ENCODE data around the gene RAET1G.
"Not testable (repeated sequence)": the region's sequence is repeated elsewhere in the genome, so short reads cannot be mapped to it uniquely, and the experiment has no call there.

RAET1G gene

DNA sequence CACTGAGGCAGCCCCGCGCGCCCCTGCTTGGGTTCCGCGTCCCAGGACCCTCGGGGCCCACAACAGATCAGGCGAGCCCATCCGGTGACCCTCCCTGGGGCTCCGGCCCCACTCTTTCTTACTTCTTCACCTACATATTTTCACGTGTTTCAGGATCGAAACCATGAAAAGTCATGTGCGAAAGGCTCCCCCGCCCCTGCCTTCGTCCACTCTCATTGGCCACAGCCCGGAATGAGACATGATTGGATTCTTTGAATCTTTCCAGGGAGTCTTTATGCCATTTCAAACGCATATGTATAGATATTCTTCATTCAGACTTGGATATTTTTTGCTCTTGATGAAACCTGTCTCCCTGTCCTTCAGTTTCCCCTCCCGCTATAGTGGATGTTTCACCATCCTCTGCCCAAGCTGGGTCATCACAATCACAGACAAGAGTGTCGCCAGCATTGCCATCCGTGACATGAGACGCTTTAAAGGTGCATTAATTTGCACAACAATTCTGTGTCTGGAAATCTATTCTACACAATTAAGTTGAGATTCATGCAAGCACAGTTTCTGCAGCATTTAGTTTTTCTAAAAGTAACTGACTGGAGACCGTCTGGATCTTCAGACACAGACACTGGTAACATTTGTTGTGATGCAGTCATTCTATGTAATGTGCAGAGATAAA is 32.2 kb upstream of the RAET1G start:
- H3K4me1 ChIP-seq (ENCODE audit: insufficient read depth, insufficient read length); H3K4me3 ChIP-seq (ENCODE audit: insufficient read length, low read depth); H3K36me3 ChIP-seq (ENCODE audit: insufficient read depth, insufficient read length, low read length); DNase-seq (ENCODE audit: low read depth, low spot score); H3K9me3 ChIP-seq (ENCODE audit: insufficient read depth, low read length); H3K9ac ChIP-seq (ENCODE audit: insufficient read length, low read depth): not testable (repeated sequence)
- peaks cover 82% of the 10 kb centered on the region for H3K27me3 ChIP-seq (ENCODE audit: insufficient read depth, insufficient read length)

DNA sequence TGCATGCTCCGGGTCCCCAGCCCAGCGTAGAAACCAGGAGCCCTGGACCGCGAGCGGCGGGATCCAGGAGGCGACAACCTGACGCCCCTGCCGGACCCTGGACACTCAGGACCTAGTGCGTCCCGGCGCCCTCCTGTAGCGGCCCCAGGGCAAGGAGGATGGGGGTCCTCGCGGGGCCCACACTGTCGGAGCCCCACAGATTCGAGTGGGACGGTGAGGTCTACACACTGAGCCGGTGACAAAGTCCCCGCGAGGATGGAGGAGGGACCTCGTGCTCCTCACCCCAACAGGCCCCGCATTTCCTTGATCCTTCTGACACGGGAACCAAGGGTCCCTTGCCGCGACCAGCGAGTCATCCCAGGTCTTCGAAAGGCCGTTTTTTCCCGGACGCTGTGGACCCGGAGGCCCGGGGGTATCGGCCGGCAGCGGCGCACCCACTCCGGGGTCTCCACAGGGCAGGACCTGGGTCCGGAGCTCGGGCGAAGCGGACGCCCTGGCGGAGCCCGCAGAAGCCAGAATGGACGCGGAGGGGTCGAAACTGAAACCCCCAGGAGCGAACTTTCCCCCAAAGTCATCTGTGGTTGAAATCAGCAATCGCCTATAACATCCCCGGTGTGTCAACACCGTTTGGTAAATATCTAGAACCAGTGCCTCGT is 31.5 kb upstream of the RAET1G start:
- not testable (repeated sequence) for H3K9ac ChIP-seq (ENCODE audit: insufficient read length, low read depth); H3K4me1 ChIP-seq (ENCODE audit: insufficient read depth, insufficient read length); H3K9me3 ChIP-seq (ENCODE audit: insufficient read depth, low read length); DNase-seq (ENCODE audit: low read depth, low spot score); H3K36me3 ChIP-seq (ENCODE audit: insufficient read depth, insufficient read length, low read length)
- Histone ChIP-seq H3K27me3 (ENCODE audit: insufficient read depth, insufficient read length) (peaks cover 85% of the 10 kb centered on the region), H3K4me3 (ENCODE audit: insufficient read length, low read depth) (peak overlapping the region; percentile 15)

DNA sequence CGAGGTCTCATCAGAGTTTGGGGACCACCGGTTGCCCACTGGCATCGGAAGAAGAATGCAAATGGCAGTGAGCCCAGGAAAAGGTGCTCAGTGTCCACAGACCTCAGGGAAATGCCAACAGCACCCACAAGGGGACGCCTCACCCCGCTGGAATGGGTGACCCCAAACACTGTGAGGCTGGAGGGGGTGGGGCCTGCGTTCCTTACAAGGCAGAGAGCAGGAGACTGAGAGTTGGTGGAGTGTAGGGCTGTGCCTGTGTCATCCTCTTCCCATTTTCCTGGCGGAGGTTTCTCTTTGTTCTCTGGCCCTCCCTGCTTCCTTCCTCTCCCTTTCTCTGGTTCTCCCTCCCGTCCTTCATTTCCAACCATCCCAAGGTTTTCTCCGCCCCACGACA is 31.0 kb upstream of the RAET1G start:
- H3K9ac ChIP-seq (ENCODE audit: insufficient read length, low read depth); H3K4me1 ChIP-seq (ENCODE audit: insufficient read depth, insufficient read length); DNase-seq (ENCODE audit: low read depth, low spot score); H3K36me3 ChIP-seq (ENCODE audit: insufficient read depth, insufficient read length, low read length); H3K9me3 ChIP-seq (ENCODE audit: insufficient read depth, low read length); H3K4me3 ChIP-seq (ENCODE audit: insufficient read length, low read depth): not testable (repeated sequence)
- H3K27me3 ChIP-seq (ENCODE audit: insufficient read depth, insufficient read length): peaks cover 79% of the 10 kb centered on the region

DNA sequence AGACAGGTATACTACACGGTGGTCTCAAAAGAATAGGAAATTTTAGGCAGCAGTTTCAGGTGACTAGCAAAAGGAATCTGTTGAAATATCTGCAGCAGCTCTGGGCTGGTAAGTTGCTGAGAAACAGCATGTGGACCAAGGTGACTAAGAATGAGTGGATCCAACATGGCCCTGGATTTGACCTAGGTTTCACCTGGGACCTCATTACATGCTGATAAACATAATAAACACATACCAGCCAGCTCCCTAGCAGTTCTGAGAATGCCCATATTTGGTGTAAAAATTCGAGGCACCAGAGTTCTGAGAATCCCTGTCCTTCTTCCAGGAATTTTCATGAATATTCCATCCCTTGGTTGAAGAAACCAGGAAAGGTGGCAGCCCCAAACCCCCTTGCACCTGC is 30.5 kb upstream of the RAET1G start:
- not testable (repeated sequence) for H3K4me3 ChIP-seq (ENCODE audit: insufficient read length, low read depth); H3K9ac ChIP-seq (ENCODE audit: insufficient read length, low read depth); H3K36me3 ChIP-seq (ENCODE audit: insufficient read depth, insufficient read length, low read length); H3K4me1 ChIP-seq (ENCODE audit: insufficient read depth, insufficient read length); DNase-seq (ENCODE audit: low read depth, low spot score); H3K9me3 ChIP-seq (ENCODE audit: insufficient read depth, low read length)
- H3K27me3 ChIP-seq (ENCODE audit: insufficient read depth, insufficient read length): peaks cover 80% of the 10 kb centered on the region

- Histone ChIP-seq H3K27me3 (ENCODE audit: insufficient read depth, insufficient read length) (peaks cover 68% of the 10 kb centered on the region), H3K4me1 (ENCODE audit: insufficient read depth, insufficient read length) (no peaks in the 10 kb centered on the region), H3K9ac (ENCODE audit: insufficient read length, low read depth) (no peak overlapping the region), H3K36me3 (ENCODE audit: insufficient read depth, insufficient read length, low read length) (no peaks in the 10 kb centered on the region), H3K9me3 (ENCODE audit: insufficient read depth, low read length) (no peaks in the 10 kb centered on the region), H3K4me3 (ENCODE audit: insufficient read length, low read depth) (no peak overlapping the region)
- DNase-seq (ENCODE audit: low read depth, low spot score): no peak
- TF ChIP-seq SUZ12 (IDR thresholded peaks at IDR 0.05; ENCODE audit: extremely low read depth, insufficient read depth, insufficient read length): no peak
- no peak for TF ChIP-seq ZNF274 (IDR thresholded peaks at IDR 0.05; ENCODE audit: low read depth, low read length)
- TF ChIP-seq YY1 (IDR thresholded peaks at IDR 0.05; ENCODE audit: insufficient read depth, insufficient read length): no peak
These were observed 28.7 kb upstream of the RAET1G start for GRCh38 chr6:149951626-149952025.

DNA sequence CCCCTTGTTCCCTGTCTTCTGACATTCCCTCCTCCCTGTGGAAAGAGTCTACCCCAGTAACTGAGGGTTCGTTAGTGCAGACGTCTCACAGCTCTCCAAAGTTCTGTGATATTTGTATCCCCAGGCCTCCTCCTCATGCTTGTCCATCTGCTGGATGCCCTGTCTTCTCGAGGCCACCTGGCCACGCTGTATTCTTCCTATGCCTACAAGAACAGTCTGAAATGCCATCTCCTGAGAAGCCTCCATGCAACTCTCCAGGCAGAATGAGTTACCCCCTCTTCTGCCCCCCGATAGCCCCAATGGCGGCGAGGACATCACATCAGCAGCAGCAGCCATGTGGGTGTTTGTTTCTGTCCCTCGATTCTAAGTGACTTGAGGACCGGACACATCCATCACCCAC is 28.2 kb upstream of the RAET1G start:
- DNase-seq (ENCODE audit: low read depth, low spot score): no peak
- no peak overlapping the region for H3K4me3 ChIP-seq (ENCODE audit: insufficient read length, low read depth)
- no peak overlapping the region for H3K9ac ChIP-seq (ENCODE audit: insufficient read length, low read depth)
- TF ChIP-seq ZNF274 (IDR thresholded peaks at IDR 0.05; ENCODE audit: low read depth, low read length): no peak
- no peak for TF ChIP-seq YY1 (IDR thresholded peaks at IDR 0.05; ENCODE audit: insufficient read depth, insufficient read length)
- TF ChIP-seq SUZ12 (IDR thresholded peaks at IDR 0.05; ENCODE audit: extremely low read depth, insufficient read depth, insufficient read length): no peak
- H3K4me1 ChIP-seq (ENCODE audit: insufficient read depth, insufficient read length): no peaks in the 10 kb centered on the region
- H3K27me3 ChIP-seq (ENCODE audit: insufficient read depth, insufficient read length): peaks cover 68% of the 10 kb centered on the region
- no peaks in the 10 kb centered on the region for H3K36me3 ChIP-seq (ENCODE audit: insufficient read depth, insufficient read length, low read length)
- H3K9me3 ChIP-seq (ENCODE audit: insufficient read depth, low read length): no peaks in the 10 kb centered on the region

DNA sequence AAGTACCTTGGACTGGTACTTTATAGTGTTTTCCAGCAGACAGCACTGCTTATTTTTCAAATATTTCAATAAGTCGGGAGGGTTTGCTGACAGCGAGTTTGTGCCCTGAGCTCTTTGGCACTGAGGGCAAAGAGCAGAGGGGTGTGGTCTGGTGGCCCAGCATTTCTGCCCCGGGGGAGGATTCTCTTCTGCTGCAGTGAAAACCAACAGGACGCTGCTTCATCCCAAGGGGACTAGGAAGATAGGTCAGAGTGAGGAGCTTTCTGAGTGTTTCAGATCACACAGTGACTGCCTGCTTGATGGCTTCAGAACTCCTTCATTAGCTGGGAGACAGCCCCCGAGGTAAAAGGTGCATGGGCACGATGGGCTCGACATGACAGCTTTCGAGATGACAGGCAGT is 27.5 kb upstream of the RAET1G start:
- DNase-seq (ENCODE audit: low read depth, low spot score): no peak
- Histone ChIP-seq H3K27me3 (ENCODE audit: insufficient read depth, insufficient read length) (peaks cover 61% of the 10 kb centered on the region), H3K36me3 (ENCODE audit: insufficient read depth, insufficient read length, low read length) (no peaks in the 10 kb centered on the region), H3K4me3 (ENCODE audit: insufficient read length, low read depth) (no peak overlapping the region), H3K9me3 (ENCODE audit: insufficient read depth, low read length) (no peaks in the 10 kb centered on the region), H3K4me1 (ENCODE audit: insufficient read depth, insufficient read length) (no peaks in the 10 kb centered on the region), H3K9ac (ENCODE audit: insufficient read length, low read depth) (no peak overlapping the region)
- TF ChIP-seq ZNF274 (IDR thresholded peaks at IDR 0.05; ENCODE audit: low read depth, low read length): no peak
- TF ChIP-seq SUZ12 (IDR thresholded peaks at IDR 0.05; ENCODE audit: extremely low read depth, insufficient read depth, insufficient read length): no peak
- no peak for TF ChIP-seq YY1 (IDR thresholded peaks at IDR 0.05; ENCODE audit: insufficient read depth, insufficient read length)

DNA sequence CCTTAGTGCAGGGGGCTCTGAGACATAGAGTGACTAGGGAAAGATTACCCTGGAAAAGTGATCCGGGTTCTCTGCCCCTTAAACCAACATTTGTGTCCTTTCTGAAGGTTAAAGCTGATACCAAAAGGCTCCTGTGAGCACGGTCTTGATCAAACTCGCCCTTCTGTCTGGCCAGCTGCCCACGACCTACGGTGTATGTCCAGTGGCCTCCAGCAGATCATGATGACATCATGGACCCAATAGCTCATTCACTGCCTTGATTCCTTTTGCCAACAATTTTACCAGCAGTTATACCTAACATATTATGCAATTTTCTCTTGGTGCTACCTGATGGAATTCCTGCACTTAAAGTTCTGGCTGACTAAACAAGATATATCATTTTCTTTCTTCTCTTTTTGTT is 25.7 kb upstream of the RAET1G start:
- H3K4me1 ChIP-seq (ENCODE audit: insufficient read depth, insufficient read length): no peaks in the 10 kb centered on the region
- H3K9ac ChIP-seq (ENCODE audit: insufficient read length, low read depth): no peak overlapping the region
- peaks cover 50% of the 10 kb centered on the region for H3K27me3 ChIP-seq (ENCODE audit: insufficient read depth, insufficient read length)
- no peak overlapping the region for H3K4me3 ChIP-seq (ENCODE audit: insufficient read length, low read depth)
- H3K36me3 ChIP-seq (ENCODE audit: insufficient read depth, insufficient read length, low read length): no peaks in the 10 kb centered on the region
- TF ChIP-seq SUZ12 (IDR thresholded peaks at IDR 0.05; ENCODE audit: extremely low read depth, insufficient read depth, insufficient read length) (no peak), YY1 (IDR thresholded peaks at IDR 0.05; ENCODE audit: insufficient read depth, insufficient read length) (no peak)
- H3K9me3 ChIP-seq (ENCODE audit: insufficient read depth, low read length): no peaks in the 10 kb centered on the region
- no peak for DNase-seq (ENCODE audit: low read depth, low spot score)
